Fibroblast of villous mesenchyme (primary cell): ENCODE measurements around the gene OR10H1. TPM values are rescaled to one million over a fixed set of nuclear protein-coding genes. Genes with fewer than 3 reads are reported as not detected.
"Not testable (repeated sequence)": the region's sequence is repeated elsewhere in the genome, so short reads cannot be mapped to it uniquely, and the experiment has no call there.

Experiments
- DNase-seq: peaks from one replicate; pipeline ENCODE4 v3.0.0-alpha.2; 2010; ENCODE audit warnings: low read depth
- H3K4me3 ChIP-seq: 2 replicates; pipeline ENCODE4 v1.5.1; 2011; ENCODE audit warnings: low read depth, mild to moderate bottlenecking, low read length
- total RNA-seq: library from RNA; depleted of rRNA; stranded (reverse); fragments of >200 nt; gene quantifications from 2 replicates; pipeline ENCODE4 v1.2.3, GENCODE V29; 2012
- TF ChIP-seq, protein P1 (sequence below): IDR thresholded peaks from 2 replicates; pipeline ENCODE4 v1.5.1; 2012; ENCODE audit warnings: low read depth, mild to moderate bottlenecking, low read length; ENCODE audit not compliant: insufficient read depth

Gene OR10H1
- total RNA-seq, 1 donor, result not detected

GRCh38 chr19:15779756-15780476, 35.5 kb downstream of the OR10H1 start:
- DNase-seq, result no peak
- TF ChIP-seq, protein P1, sequence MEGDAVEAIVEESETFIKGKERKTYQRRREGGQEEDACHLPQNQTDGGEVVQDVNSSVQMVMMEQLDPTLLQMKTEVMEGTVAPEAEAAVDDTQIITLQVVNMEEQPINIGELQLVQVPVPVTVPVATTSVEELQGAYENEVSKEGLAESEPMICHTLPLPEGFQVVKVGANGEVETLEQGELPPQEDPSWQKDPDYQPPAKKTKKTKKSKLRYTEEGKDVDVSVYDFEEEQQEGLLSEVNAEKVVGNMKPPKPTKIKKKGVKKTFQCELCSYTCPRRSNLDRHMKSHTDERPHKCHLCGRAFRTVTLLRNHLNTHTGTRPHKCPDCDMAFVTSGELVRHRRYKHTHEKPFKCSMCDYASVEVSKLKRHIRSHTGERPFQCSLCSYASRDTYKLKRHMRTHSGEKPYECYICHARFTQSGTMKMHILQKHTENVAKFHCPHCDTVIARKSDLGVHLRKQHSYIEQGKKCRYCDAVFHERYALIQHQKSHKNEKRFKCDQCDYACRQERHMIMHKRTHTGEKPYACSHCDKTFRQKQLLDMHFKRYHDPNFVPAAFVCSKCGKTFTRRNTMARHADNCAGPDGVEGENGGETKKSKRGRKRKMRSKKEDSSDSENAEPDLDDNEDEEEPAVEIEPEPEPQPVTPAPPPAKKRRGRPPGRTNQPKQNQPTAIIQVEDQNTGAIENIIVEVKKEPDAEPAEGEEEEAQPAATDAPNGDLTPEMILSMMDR, result no peak
- no peak overlapping the region for H3K4me3 ChIP-seq

GRCh38 chr19:15776991-15777970, 38.2 kb downstream of the OR10H1 start:
- no peak for DNase-seq
- H3K4me3 ChIP-seq, result no peak overlapping the region
- TF ChIP-seq, protein P1, result no peak

GRCh38 chr19:15776264-15776663, 39.2 kb downstream of the OR10H1 start:
- no peak for DNase-seq
- TF ChIP-seq, protein P1, result no peak
- H3K4me3 ChIP-seq, result no peak overlapping the region

- no peak overlapping the region for H3K4me3 ChIP-seq
- DNase-seq, result no peak
- TF ChIP-seq, protein P1, result no peak
Measured at GRCh38 chr19:15775249-15775648, 40.2 kb downstream of the OR10H1 start.

GRCh38 chr19:15774159-15774558, 41.3 kb downstream of the OR10H1 start:
- H3K4me3 ChIP-seq, DNase-seq: not testable (repeated sequence)

DNA sequence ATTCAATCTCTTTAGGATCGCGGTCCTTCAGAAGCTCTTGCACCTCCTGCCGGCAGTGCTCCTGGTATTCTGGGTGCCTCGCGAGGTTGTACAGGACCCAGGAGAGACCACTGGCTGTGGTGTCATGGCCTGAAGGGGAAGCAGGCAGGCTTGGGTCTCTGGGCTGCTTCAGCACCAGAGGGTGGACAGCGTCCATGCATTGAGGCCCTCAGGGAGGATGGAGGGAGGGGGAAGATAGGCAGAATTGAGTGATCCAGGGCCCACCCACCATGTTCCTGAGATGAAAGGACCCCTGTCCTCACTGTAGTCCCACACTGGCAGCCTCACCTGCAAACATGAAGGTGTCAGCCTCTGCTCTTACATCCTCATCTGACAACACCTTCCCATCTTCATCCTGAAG, 45.9 kb downstream of the OR10H1 start:
- no peak overlapping the region for H3K4me3 ChIP-seq
- DNase-seq, result no peak
- TF ChIP-seq, protein P1, result no peak

DNA sequence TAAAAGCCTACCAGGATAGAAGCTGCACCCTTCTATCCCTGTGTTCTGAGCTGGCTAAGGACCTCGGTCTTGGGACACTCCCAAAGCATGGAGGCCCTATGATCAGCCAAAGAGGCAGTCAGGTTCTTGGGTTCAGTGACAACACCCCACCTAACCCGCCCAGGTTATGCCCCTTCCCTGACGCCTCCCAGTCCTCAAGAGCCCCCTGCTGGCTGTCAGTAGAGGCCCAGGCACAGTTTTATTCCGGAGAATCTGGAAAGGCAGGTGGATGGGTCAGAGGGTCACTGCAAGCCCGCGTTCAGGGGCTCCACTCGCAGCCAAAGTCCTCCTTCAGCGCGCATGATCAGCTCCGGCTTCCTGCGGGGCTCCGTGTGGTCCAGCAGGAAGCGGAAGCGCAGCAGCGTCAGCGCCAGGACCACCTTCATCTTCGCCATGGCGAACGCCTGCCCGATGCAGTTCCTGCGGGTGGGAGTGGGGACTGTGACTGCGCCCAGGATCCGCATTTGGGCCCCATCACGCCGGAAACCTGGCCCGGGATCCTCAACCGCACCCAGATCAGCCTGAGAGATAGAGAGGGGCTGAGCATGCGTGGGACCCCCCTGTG, 55.4 kb downstream of the OR10H1 start:
- no peak overlapping the region for H3K4me3 ChIP-seq
- TF ChIP-seq, protein P1, result no peak
- DNase-seq, result no peak
